ACC112 (cell line): ENCODE results near the gene CHST8.

Experiments used
- H2AFZ ChIP-seq: fragments of 200-600 bp; sonication (generic); one replicate; pipeline ENCODE4 v1.6.0; 2017; ENCODE audit warnings: antibody characterized with exemption, low read length; ENCODE audit not compliant: unreplicated experiment
- H3K27ac ChIP-seq: fragments of 200-600 bp; sonication (generic); 2 replicates; pipeline ENCODE4 v1.5.1; 2014; ENCODE audit warnings: low read depth, mild to moderate bottlenecking, antibody characterized with exemption, low read length, moderate library complexity
- H3K27me3 ChIP-seq: fragments of 200-600 bp; sonication (generic); 2 replicates; pipeline ENCODE4 v1.6.1; 2014; ENCODE audit warnings: mild to moderate bottlenecking, antibody characterized with exemption, low read length, moderate library complexity, mixed read lengths; ENCODE audit not compliant: insufficient read depth
- H3K36me3 ChIP-seq: fragments of 200-600 bp; sonication (generic); 2 replicates; pipeline ENCODE4 v1.6.1; 2016; ENCODE audit warnings: mild to moderate bottlenecking, antibody characterized with exemption, low read length, moderate library complexity, mixed read lengths; ENCODE audit not compliant: insufficient read depth
- H3K4me1 ChIP-seq: fragments of 200-600 bp; sonication (generic); one replicate; pipeline ENCODE4 v1.6.1; 2016; ENCODE audit warnings: low read length, mixed read lengths; ENCODE audit not compliant: insufficient read depth, unreplicated experiment, control insufficient read depth
- H3K4me3 ChIP-seq: fragments of 200-600 bp; sonication (generic); 2 replicates; pipeline ENCODE4 v1.5.1; 2014; ENCODE audit warnings: mild to moderate bottlenecking, low read depth, low read length
- H3K79me2 ChIP-seq: fragments of 200-600 bp; sonication (generic); one replicate; pipeline ENCODE4 v1.6.0; 2016; ENCODE audit warnings: low read length; ENCODE audit not compliant: control insufficient read depth, unreplicated experiment, insufficient read depth

Gene CHST8

GRCh38 chr19:33629826-33630375 is 8.1 kb downstream of the CHST8 start:
- H3K27me3 ChIP-seq = peaks cover 19% of the 10 kb centered on the region
- H3K36me3 ChIP-seq = no peaks in the 10 kb centered on the region
- H3K79me2 ChIP-seq = no peaks in the 10 kb centered on the region
- no peak overlapping the region for H3K4me3 ChIP-seq
- H3K4me1 ChIP-seq = no peaks in the 10 kb centered on the region
- H3K27ac ChIP-seq = no peak overlapping the region
- no peak overlapping the region for H2AFZ ChIP-seq

GRCh38 chr19:33630880-33631608 is 9.3 kb downstream of the CHST8 start:
- H3K36me3 ChIP-seq = no peaks in the 10 kb centered on the region
- no peak overlapping the region for H2AFZ ChIP-seq
- peaks cover 16% of the 10 kb centered on the region for H3K27me3 ChIP-seq
- no peak overlapping the region for H3K4me3 ChIP-seq
- no peaks in the 10 kb centered on the region for H3K4me1 ChIP-seq
- H3K79me2 ChIP-seq = no peaks in the 10 kb centered on the region
- no peak overlapping the region for H3K27ac ChIP-seq

- Histone ChIP-seq H3K27me3 (peaks cover 12% of the 10 kb centered on the region; the same call in 1 of the 2 replicates), H3K36me3 (no peaks in the 10 kb centered on the region)
Measured at GRCh38 chr19:33631609-33631973, 9.8 kb downstream of the CHST8 start.

GRCh38 chr19:33634361-33635091 is 12.8 kb downstream of the CHST8 start:
- H3K4me3 ChIP-seq = no peak overlapping the region
- H2AFZ ChIP-seq = no peak overlapping the region
- no peaks in the 10 kb centered on the region for H3K4me1 ChIP-seq
- H3K27ac ChIP-seq = no peak overlapping the region
- H3K79me2 ChIP-seq = no peaks in the 10 kb centered on the region
- H3K27me3 ChIP-seq = peaks cover 17% of the 10 kb centered on the region; the same call in 1 of the 2 replicates
- H3K36me3 ChIP-seq = no peaks in the 10 kb centered on the region

More at GRCh38 chr19:33631609-33631973, 9.8 kb downstream of the CHST8 start:
- no peak overlapping the region for H3K27ac ChIP-seq
- no peaks in the 10 kb centered on the region for H3K79me2 ChIP-seq
- no peak overlapping the region for H2AFZ ChIP-seq
- H3K4me1 ChIP-seq = no peaks in the 10 kb centered on the region
- no peak overlapping the region for H3K4me3 ChIP-seq

- peaks cover 16% of the 10 kb centered on the region; the same call in 1 of the 2 replicates for H3K27me3 ChIP-seq
- no peaks in the 10 kb centered on the region for H3K36me3 ChIP-seq
- H3K4me1 ChIP-seq = no peaks in the 10 kb centered on the region
- no peak overlapping the region for H3K27ac ChIP-seq
- H2AFZ ChIP-seq = no peak overlapping the region
- no peaks in the 10 kb centered on the region for H3K79me2 ChIP-seq
- H3K4me3 ChIP-seq = no peak overlapping the region
Measured at GRCh38 chr19:33638167-33639034, 16.6 kb downstream of the CHST8 start.

- no peak overlapping the region for H3K4me3 ChIP-seq
- H2AFZ ChIP-seq = no peak overlapping the region
- no peak overlapping the region for H3K27ac ChIP-seq
Measured at GRCh38 chr19:33639035-33639681, 17.4 kb downstream of the CHST8 start.

GRCh38 chr19:33640773-33641172 is 19.0 kb downstream of the CHST8 start:
- Histone ChIP-seq H3K79me2 (no peaks in the 10 kb centered on the region), H3K27ac (no peak overlapping the region), H3K27me3 (peaks cover 16% of the 10 kb centered on the region; the same call in 1 of the 2 replicates), H3K4me1 (no peaks in the 10 kb centered on the region), H3K36me3 (no peaks in the 10 kb centered on the region), H3K4me3 (no peak overlapping the region), H2AFZ (no peak overlapping the region)

More at GRCh38 chr19:33639035-33639681, 17.4 kb downstream of the CHST8 start:
- Histone ChIP-seq H3K4me1 (no peaks in the 10 kb centered on the region), H3K27me3 (peaks cover 16% of the 10 kb centered on the region; the same call in 1 of the 2 replicates), H3K79me2 (no peaks in the 10 kb centered on the region), H3K36me3 (no peaks in the 10 kb centered on the region)

GRCh38 chr19:33641261-33641660 is 19.5 kb downstream of the CHST8 start:
- H3K79me2 ChIP-seq = no peaks in the 10 kb centered on the region
- H3K4me1 ChIP-seq = no peaks in the 10 kb centered on the region
- peaks cover 16% of the 10 kb centered on the region; the same call in 1 of the 2 replicates for H3K27me3 ChIP-seq
- no peak overlapping the region for H2AFZ ChIP-seq
- H3K27ac ChIP-seq = no peak overlapping the region
- H3K4me3 ChIP-seq = no peak overlapping the region
- H3K36me3 ChIP-seq = no peaks in the 10 kb centered on the region

- no peak overlapping the region for H3K27ac ChIP-seq
Measured at GRCh38 chr19:33641956-33642498, 20.3 kb downstream of the CHST8 start.

More at GRCh38 chr19:33641956-33642498, 20.3 kb downstream of the CHST8 start:
- no peaks in the 10 kb centered on the region for H3K79me2 ChIP-seq
- H3K27me3 ChIP-seq = peaks cover 16% of the 10 kb centered on the region; the same call in 1 of the 2 replicates
- no peaks in the 10 kb centered on the region for H3K4me1 ChIP-seq
- no peak overlapping the region for H3K4me3 ChIP-seq
- H2AFZ ChIP-seq = no peak overlapping the region
- H3K36me3 ChIP-seq = no peaks in the 10 kb centered on the region
